HG02571 (cell line): ENCODE measurements around the gene CTNNB1.
"Not testable (repeated sequence)": the region's sequence is repeated elsewhere in the genome, so short reads cannot be mapped to it uniquely, and the experiment has no call there.

Experiments
- ATAC-seq: cut with Tn5 transposase; IDR thresholded peaks from one replicate; pipeline ENCODE4 v1.9.1; 2021; ENCODE audit warnings: mild to moderate bottlenecking, moderate library complexity; ENCODE audit not compliant: unreplicated experiment

Gene CTNNB1

DNA sequence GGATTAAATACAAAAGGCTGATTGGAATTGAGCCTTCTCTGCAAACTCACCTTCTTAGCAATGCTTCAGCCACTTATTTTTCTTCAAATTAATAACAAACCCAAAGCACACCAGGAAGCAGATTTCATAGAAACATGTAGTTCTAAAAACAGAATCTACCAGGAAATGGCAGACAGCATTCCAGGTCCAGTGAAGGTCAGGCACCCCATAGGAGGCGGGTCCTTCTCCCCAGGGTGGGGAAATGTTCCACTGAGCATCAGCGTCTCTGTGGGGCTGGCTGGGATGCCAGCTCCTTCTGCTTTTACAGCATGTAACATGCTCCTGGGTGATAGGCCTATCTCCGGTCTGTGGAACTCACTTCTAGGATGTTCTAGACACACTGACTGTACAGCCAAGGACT, 49.2 kb downstream of the CTNNB1 start:
- ATAC-seq, result no peak

- no peak for ATAC-seq
Measured at GRCh38 chr3:41249318-41249717, 50.0 kb downstream of the CTNNB1 start.

DNA sequence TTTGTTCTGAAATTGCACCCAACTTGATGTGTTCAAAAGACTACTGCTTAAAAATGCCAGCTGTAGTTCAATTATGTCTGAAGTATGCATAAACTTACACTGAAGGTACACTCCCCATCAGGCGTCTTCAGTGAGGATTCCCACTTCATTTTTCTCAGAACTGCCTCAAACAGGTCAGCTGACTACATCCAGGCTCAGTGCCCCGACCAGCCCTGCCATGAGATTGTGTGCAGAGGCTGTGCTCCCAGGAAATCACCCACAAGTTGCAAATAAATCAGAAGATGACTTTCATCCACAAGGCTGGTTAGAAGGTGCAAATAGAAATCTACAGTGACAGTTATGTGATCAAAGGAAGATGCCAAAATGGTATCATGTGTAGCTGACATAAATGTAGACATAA, 51.5 kb downstream of the CTNNB1 start:
- ATAC-seq, result no peak

DNA sequence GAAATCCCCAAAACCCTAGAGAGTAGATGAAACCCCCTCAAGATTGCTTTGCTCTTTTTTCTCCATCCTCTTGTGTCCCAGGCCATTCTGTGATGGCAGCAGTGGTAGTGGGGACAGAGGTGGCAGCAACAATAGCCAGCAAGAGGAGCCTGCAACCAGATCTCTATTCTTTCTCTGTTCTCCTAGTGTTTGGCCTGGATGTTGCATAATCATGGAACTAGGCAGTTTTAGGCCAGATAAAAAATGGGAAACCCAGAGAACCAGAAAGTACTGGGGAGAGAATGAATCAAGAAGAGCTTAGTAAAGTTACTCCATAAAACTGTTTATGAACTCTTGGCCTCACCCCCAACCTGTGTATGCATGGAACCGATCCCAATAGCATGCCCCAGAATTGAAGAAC, 52.3 kb downstream of the CTNNB1 start:
- ATAC-seq, result no peak

- ATAC-seq, result no peak
Measured at GRCh38 chr3:41258239-41258800, 59.0 kb downstream of the CTNNB1 start.

DNA sequence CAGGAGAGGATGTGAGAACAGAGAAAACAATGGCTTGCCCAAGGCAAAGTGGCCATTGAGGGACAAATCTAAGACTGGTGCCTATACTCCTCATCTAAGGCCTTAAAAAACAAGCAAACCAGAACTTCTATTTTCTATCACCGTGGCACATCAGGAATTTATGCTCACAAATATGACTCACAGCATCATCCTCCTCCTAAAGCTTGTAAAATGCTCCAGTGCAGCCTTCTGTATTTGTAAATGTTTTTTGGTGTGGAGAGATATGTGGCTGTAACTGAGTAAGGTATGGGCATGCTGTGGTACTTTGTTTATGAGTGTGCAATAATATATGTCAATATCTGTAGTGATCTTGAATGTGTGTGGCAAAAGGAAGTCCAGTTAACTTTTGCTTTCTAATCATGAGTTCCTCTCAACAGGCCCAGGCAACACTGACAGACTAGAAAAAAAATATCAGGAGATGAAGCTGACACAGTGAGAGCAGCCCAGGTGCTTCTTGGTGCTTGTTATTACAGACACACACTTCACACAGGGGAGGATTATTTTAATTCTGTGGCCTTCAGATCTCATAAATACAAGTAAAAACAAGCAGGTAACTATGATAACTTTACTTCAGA, 60.3 kb downstream of the CTNNB1 start:
- no peak for ATAC-seq

GRCh38 chr3:41260063-41260450, 60.8 kb downstream of the CTNNB1 start:
- no peak for ATAC-seq

- no peak for ATAC-seq
Measured at GRCh38 chr3:41265011-41265545, 65.8 kb downstream of the CTNNB1 start.

DNA sequence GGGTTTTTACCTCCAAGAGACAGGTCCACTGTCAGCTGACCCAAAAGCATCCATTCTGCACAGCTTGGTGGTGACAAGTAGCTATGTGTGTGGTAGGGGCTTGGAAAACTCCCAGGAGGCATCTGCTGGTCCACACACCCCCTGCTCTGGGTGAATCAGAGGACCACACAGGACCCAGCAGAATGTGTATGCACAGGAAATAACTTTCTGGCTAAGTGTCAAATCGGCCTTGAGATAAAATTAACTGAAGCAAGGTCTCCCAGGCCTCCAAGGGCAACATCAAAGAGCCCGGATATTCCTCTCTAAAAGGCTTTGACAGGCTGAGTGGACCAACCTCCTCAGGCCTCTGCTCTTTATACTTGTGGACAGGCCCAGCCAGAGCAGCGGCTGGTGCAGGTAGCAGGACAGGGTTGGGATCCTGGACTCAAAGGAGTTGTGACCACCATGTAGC, 66.5 kb downstream of the CTNNB1 start:
- no peak for ATAC-seq

DNA sequence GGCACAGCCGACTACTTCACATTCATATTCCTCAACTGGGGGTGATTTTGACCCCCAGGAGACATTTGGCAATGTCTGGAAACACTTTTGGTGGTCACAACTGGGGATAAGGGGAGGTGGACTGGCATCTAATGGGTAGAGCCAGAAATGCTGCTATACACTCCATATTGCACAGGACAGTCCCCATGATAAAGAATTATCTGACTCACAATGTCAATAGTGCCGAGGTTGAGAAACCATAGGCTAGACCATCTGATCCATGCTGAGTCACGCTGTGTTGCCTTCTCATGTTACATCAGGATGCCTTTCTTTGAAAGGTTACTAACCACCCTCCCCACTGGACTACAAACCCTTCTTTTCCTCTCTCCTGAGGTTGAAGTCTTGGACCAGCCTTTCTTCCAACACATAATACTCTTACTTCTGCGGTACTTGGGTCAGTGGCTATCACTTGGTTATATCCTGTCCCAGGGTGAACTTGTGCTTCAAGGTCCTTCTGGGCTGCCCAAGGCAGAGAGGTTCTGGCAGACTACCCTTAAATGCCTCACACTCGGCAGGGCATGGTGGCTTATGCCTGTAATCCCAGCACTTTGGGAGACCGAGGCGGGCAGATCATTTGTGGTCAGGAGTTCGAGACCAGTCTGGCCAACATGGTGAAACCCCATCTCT, 68.8 kb downstream of the CTNNB1 start:
- no peak for ATAC-seq

- ATAC-seq, result no peak
Measured at GRCh38 chr3:41272667-41273066, 73.4 kb downstream of the CTNNB1 start.

DNA sequence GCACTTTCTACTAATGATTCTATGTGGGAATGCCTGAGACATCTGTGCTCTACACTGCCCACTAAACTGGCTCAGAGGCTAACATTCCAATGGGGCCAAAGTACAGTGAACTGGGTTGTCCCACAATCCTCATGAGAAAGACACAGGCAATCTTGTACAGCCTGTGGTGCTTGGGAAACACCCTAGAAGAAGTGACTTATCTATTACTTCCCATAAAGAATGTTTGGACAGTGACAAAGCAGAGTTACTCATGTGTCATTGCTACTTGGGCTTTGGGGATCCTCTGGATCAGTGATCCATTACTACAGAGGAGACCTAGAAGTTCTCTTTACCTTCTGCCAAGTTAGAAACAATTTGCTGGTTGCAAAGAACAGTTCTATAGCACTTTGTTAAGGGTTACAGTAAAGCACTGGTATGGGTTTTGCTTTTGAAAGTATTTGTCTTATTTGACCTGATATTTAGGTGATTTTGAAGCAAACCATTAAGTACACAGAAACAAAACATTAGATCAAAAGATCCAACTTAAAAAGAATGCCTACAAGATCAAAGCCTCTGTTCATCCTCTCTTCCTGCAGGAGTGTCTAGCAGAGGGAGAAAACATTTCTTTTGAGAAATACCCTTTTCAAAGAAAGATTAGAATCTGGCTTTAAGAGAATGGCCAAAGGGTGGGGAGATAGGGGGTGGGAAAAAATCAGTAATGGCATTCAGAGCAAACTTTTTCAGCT, 75.8 kb downstream of the CTNNB1 start:
- no peak for ATAC-seq

DNA sequence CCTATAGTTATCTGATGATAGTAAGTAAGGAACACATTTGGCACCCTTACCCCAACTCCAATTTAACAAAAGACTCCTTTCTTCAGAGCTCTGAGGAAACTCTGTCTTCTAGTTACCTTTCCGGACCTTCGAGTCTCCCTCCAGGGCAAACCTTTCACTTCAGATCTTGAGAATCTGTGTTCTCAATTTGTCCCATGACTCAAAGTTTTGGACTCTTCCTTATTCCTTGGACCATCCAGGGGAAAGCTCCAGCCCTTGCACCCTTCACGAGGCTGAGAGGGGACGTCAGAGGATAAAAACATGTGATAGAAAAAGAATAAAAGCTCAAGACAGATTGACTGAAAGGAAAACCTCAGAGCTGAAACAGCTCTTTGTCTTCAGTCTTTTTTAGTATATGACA, 76.9 kb downstream of the CTNNB1 start:
- no peak for ATAC-seq

DNA sequence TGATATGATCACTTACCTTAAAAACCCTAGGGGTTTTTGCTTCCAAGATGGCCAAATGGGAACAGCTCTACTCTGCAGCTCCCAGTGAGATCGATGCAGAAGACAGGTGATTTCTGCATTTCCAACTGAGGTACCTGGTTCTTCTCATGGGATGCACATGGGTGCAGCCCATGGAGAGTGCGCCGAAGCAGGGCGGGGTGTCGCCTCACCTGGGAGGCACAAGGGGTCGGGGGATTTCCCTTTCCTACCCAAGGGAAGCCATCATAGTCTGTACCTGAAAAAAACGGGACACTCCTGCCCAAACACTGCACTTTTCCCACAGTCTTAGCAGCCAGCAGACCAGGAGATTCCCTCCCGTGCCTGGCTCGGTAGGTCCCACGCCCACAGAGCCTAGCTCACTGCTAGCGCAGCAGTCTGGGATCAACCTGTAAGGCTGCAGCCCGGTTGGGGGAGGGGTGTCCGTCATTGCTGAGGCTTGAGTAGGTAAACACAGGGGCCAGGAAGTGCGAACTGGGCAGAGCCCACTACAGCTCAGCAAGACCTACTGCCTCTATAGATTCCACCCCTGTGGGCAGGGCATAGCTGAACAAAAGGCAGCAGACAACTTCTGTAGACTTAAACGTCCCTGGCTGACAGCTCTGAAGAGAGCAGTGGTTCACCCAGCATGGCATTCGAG, 78.6 kb downstream of the CTNNB1 start:
- ATAC-seq, result no peak

DNA sequence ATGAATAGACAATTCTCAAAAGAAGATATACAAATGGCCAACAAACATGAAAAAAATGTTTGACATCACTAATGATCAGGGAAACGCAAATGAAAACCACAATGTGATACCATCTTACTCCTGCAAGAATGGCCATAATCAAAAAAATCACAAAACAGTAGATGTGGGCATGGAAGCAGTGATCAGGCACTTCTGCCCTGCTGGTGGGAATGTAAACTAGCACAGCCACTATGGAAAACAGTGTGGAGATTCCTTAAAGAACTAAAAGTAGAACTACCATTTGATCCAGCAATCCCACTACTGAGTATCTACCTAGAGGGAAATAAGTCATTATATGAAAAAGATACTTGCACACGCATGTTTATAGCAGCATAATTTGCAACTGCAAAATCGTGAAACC, 85.6 kb downstream of the CTNNB1 start:
- ATAC-seq, result not testable (repeated sequence)

- no peak for ATAC-seq
Measured at GRCh38 chr3:41286305-41286704, 87.0 kb downstream of the CTNNB1 start.

- ATAC-seq, result no peak
Measured at GRCh38 chr3:41288785-41289184, 89.5 kb downstream of the CTNNB1 start.
